NK-92 treated with Interleukin-12 subunit alpha and Interleukin-12 subunit beta, amount 100 ng/mL, for 24 hours (cell line): ENCODE measurements around the gene ABCB10.
"Not testable (repeated sequence)": the region's sequence is repeated elsewhere in the genome, so short reads cannot be mapped to it uniquely, and the experiment has no call there.

Source experiments
- DNase-seq: peaks from one replicate; lab custom pipeline; 2025; lab: John Stamatoyannopoulos, UW

Gene ABCB10

DNA sequence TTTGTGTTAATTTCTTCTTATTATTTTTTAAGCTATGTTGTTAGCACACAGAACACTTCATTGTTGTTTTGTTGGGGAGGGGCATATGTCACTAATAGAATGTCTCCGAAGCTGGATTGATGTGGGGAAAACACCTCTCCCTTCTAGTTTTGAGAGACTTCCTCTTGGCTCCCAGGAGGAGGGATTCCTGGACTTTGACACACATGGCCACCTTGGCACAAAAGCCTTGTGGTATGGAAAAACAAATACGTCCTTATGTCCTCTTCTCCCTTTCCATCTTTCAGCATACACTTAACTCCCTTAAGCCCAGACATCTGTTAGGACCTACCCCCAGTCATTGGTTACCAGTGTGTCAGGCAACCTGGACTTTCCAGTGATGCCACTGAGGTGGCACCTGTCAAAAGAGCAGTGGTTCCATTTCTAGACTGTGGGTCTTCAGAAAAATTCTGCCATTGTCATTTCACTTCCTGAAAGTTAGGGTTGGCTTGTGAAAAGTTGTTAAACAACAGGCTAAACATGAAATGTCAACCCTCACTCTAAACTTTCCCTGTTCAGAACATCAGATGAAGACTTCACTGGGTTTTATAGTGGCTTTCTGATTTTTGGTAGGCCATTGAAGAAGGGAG is 12.5 kb upstream of the ABCB10 start:
- no peak for DNase-seq

DNA sequence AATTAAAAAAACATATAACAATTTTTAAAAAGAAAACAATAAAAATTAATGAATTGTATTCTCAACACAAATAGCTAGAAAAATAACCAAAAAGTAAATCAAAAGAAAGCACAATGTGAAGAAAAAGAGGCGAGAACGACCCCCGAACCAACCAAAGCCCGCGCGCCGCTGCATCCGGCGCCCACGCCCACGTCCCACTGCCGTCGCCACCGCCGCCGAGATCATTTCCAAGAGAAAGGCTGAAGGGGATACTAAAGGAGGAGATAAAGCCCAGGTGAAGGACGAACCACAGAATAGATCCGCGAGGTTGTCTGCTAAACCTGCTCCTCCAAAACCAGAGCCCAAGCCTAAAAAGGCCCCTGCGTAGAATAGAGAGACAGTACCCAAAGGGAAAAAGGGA is 11.8 kb upstream of the ABCB10 start:
- DNase-seq, result no peak

DNA sequence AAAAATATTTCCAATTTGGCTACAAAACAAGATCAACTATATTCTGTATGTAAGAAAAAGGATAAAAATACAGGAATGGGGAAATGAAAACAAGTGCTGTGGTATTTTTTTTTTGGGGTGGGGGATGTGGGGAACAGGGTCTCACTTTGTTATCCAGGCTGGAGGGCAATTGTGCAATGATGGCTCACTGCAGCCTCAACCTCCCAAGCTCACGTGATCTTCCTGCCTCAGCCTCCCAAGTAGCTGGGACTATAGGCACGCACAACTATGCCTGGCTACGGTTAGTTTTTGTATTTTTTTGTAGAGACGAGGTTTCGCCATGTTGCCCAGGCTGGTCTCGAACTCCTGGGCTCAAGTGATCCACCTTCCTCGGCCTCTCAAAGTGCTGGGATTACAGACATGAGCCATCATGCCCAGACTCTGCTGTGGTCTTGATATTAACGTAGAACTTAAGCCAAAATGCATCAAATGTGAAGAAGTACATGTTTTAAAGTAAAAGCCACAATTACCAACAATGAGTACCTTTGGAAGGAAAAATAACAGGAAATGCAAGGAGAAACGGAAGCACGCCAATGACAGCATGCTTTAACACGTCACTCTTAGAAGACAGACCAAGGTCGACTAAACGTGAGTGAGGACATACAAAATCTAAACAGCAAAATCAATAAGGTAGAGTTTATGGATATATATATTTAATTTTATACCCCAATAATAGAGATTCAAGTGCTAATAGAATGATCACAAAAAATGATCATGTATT is 8.8 kb upstream of the ABCB10 start:
- no peak for DNase-seq

DNA sequence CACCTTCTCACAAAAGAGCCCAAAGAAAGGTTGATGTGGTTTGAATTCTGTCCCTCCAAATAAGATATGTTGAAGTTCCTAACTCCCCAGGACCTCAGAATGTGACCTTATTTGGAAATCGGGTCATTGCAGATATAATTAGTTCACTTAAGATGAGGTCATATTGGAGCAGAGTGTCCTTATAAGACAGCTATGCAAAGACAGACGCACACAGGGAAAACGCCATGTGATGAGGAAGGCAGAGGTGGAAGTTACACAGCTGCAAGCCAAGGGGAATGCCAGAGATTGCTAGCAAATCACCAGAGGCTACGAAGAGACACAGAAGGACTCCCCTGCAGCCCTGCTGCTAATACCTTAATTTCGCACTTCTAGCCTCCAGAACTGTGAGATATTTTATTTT is 5.2 kb upstream of the ABCB10 start:
- DNase-seq, result no peak

DNA sequence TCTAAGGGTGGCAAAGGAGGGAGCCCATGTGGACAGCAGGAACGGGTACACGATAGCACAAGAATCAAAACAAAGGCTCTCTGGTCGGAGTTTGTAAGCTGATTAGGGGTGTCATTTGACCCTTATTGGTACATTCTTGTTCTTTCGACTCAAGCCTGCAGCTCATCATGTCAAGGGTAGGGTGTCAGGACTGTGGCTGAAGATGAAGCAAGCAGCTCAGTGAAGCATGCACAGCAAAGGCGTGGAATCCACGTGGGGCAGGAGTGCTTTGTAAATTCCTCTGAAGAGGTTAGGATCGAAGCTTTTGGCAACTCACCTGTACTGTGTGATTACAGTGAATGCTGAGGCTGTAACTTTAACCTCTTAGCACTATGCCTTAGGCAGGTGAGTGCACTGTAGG is 4.7 kb upstream of the ABCB10 start:
- no peak for DNase-seq

DNA sequence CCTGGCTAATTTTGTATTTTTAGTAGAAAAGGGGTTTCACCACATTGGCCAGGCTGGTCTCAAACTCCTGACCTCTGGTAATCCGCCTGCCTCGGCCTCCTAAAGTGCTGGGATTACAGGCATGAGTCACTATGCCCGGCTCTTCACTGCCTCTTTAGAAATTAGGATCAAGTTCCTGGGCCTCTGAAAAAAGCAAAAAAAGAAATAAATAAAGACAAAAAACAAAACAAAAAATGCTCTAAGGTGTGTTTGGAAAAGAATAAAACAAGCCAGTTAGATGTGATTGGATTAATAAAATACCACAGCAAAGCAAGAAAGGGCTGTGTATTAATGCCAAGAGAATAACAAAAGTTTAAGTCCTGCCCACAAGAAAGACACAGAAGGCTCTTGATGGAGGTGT is 4.2 kb upstream of the ABCB10 start:
- no peak for DNase-seq

DNA sequence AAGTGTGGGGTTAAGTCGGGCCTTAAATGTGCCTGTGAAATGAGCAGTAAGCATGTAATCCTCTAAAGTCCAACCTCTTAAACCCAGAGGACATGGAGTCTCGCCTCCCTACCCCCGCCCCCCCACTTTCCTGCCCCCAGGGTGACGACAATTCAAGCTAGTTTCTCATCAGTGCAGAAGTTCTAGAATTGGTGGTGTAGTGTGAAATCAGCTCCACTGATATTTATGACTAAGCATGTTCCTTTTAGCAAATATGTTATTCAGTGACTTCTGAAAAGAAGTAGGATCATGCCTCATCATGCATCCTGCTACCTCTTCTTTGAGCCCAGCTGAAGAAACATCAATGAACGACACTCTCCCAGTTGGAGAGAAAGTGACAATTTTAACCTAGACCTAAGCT is 2.6 kb upstream of the ABCB10 start:
- DNase-seq, result no peak

DNA sequence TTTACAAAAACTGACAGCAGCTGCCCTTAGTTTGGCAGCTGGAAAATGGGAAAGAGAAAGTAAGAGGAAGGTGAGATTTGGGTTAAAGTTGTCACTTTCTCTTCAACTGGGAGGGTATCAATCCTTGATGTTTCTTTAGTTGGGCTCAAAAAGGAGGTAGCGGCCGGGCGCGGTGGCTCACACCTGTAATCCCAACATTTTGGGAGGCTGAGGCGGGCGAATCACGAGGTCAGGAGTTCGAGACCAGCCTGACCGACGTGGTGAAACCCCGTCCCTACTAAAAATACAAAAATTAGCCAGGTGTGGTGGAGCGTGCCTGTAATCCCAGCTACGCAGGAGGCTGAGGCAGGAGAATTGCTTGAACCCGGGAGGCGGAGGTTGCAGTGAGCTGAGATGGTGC is 1.6 kb upstream of the ABCB10 start:
- DNase-seq, result not testable (repeated sequence)

DNA sequence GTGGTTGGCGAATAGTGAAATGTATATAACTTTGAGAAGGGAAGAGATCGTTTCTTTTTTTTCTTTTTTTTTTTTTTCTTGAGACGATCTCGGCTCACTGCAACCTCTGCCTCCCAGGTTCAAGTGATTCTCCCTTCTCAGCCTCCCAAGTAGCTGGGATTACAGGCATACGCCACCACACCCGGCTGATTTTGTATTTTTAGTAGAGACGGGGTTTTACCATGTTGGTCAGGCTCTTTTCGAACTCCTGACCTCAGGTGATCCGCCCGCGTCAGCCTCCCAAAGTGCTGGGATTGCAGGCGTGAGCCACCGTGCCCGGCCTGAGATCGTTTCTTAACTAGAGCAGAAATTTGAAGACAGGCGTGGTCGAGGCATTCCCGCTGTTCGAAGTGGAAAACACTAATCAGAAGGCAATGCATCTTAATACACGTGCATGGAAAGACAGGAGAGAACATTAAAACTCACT is 862 bp upstream of the ABCB10 start:
- not testable (repeated sequence) for DNase-seq

DNA sequence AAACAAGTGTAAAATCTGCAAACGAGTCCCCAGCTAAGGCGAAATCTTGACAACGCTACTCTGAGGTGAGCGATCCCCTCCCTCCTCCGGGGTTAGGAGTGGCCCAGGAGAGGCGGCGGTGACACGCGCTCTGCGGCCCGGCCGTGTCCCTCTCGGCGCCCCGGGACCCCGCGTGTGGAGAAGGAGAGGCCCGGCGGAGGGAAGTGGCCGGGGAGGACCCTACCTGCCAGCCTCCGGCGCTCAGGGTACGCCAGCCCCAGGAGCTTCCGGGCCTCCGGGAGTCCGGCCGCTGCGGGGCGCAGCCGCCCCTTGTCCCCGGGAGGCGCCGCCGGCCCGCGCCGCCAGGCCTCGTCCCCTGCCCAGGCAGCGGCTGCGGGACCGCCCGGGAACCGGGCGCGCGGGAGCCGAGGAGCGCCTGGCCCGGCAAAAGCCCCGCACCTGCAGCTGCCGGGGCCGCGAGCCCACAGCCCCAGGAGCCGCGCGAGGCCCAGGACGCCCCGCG is 543 bp downstream of the ABCB10 start:
- peak; percentile 50 for DNase-seq

DNA sequence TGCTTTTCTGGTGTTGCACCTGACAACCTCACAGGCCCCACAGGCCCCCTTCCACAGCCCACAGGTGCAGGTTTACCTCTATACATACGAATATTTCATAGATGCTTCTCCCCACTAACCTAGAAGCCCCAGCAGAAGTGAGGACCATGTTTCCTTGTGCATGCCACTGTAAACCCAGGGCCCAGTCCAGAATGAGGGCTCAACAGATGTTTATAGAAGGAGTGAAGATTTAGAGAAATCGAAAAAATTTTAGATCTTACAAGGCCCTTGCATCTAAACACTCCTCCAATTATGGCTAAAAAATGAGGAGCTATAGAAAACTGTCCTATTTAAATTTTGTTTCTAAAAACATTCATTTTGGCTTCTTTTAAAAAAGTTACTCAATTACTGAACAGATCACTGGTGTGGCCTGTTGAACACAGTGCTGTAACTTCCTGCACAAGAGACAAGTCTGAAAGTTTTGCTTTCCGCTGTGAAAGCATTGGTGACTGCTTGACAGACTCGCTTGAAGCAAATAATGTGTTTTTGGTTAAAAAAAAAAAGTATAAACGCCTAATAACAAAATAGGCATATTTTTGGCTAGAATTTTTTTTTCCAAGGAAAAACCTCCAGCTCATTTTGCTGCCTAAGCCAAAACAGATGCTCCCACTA is 1.2 kb downstream of the ABCB10 start:
- no peak for DNase-seq

DNA sequence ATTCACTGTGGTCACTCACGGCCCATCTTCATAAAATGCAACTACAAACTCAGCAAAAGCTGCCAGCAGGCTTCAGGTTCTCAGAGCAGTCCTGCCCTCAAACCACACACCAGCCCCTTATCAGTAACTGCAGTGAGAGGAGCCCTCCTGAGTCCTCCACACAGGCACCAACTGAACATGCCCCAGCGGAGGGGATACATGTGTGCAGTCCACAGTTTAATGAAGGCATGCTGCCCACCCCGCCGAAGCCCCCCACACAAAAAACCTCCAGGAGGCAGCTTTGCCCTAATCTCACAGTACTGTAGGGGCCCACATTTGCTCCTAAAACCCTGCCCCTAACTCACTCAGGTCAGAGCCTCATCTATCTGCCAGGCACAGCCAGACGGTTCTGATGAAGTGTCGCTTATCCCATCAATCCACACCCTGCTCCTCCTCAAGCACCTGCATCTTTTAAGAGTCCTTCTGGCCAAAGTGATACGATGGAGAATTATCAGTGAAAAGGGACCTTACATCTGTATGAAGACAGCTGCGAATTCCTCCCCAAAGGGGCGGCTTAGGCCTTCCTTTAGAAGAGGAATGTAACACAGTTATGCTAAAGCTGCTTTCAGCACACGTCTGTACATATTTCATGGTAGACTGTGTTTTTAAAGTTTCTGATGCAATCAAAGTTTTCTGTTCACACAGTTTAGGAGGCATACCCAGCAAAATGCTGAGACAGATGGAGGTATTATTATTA is 3.5 kb downstream of the ABCB10 start:
- no peak for DNase-seq

DNA sequence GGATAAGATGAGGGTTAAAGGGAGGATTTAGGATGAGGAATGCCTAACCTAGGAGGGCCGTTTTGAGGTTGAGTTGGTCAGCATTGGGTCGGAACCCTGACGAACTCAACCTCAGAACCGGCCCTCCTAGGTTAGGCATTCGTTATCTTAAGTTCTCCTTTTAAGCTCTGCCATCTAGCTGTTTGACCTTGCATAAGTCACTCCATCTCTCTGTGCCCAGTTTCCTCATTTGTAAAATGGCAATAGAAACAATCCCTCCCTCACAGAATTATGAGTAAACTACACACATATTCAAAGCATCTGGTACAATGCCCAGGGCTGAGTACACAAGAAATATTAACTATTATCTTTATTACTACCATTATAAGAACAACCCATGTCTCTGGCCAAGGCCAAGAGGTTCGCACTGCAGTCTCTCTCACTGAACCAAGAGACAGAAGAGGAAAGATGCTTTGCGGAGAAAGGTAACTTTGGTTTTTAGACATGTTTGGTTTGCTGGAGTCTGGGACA is 4.8 kb downstream of the ABCB10 start:
- DNase-seq, result no peak

DNA sequence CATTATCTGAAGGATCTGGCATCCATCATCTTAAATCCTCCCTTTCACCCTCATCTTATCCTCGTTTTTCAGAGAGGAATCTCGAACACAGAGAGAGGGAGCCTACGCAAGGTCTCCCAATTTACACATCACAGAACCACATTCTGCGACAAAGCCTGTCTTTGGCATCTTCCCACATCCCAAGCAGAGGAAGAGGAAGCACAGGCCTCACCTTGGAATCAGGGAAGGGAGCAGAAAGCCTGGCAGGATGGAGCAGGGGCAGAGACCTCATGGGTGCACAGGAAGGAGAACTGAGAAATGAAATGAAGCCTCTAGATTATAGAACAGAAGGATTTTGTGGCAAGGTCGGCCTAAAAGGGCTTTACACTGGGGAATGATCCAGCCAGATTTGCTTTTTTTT is 5.8 kb downstream of the ABCB10 start:
- DNase-seq, result no peak

DNA sequence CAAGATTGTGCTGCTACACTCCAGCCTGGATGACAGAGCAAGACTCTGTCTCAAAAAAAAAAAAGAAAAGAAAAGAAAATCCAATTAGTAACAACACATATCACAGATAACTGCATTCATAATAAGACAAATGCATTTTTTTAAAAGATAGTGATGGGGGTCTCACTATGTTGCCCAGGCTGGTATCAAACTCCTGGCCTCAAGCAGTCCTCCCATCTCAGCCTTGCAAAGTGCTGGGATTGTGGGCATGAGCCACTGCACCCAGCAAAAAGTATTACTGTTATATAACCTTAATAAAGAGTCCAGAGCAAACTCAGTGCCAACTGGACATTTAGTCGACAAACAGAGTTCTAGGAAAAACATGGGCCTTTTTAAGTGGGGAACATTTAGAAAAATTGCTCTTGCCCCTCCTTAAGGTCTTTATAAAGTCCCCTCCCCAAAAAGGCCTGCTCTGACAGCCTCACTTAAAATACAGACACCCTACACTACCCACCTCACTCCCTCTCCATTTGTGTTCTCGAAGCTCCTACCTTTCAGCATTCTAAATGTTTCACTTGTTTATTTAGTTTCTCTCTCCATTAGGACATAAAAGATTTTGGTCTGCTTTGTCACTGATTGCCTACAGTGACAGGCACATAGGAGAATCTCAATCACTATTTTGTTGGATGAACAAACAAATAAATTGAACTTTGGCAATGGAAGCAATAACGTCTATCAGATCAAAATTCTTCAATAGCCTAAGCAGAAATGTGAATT is 7.5 kb downstream of the ABCB10 start:
- DNase-seq, result no peak

DNA sequence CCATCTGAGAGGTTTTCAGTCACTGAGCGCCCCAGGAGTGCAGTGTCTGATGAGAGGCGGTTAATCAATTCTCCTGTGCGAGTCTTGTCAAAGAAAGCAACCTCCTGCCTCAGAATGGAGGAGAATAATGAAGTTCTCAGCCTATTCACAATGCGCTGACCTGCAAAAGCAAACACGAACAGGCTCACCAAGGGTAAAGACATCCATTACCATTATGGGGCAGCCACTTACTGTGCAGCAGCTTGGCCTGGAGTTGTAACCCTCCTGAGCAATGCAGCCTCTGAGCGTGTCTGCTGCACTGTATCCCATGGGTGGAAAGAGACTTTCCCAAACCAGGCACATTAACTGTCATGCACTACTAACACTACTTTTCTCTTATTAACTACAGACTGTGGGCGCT is 11.0 kb downstream of the ABCB10 start:
- no peak for DNase-seq

DNA sequence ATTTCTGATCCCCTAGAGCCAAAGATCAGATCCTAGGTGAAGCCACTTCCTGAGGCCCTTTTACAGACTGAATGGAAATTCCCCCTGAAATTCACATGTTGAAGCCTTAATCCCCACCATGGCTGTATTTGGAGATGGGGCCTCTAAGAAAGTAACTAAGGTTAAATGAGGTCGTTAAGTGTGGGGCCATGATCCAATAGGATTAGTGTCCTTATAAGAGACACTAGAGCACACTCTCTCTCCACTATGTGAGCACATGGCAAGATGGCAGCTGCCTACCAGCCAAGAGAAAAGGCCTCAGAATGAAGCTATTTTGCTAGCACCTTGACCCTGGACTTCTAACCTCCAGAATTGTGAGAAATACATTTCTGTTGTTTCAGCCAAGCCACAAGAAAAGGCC is 13.9 kb downstream of the ABCB10 start:
- DNase-seq, result no peak

DNA sequence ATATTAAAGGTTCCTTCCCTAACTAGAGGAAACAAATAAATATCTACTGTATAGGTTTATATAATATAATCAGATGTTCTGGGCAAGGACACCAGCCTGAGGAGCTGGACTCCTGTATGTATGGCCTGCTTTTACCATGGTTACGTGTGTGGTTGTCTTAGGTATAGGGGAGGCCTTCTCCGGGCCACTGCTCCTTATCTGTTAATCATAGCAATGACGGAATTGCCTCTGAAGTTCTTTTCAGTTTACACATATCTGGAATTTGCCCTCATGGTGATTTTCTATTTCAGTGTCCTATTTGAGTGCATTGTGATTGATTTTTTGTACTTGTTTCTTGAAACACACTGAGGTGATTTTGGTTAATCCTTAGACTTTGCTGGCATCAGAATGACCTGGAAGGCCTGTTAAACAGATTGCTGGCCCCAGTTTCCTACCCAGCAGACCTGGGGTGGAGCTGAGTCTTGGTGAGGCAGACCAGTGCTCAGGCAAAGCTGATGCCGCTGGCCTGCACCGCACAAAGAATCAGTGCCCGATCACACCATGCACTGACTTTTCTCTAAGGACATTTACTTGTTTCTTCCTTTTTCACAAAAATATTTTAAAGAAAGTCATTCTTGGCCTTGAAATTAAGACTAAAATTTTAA is 18.5 kb downstream of the ABCB10 start:
- DNase-seq, result no peak

DNA sequence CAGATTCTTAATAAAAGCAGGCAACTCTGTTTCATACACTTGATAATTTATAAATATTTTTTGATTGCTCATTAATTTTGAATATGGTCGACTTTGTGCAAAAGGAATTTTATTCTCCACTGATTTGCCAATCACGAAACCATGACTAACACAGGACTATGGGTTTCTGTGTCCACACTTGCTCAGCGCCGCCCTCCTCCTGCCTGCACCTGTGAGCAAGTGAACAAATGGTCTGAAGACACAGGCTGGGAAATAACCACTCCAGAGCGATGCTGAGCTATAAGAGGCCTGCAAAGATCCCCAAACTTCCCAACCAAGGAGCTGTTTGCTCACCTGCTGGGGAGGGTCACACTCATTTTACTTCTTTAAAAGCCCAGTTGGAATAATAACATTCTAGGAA is 19.6 kb downstream of the ABCB10 start:
- no peak for DNase-seq

DNA sequence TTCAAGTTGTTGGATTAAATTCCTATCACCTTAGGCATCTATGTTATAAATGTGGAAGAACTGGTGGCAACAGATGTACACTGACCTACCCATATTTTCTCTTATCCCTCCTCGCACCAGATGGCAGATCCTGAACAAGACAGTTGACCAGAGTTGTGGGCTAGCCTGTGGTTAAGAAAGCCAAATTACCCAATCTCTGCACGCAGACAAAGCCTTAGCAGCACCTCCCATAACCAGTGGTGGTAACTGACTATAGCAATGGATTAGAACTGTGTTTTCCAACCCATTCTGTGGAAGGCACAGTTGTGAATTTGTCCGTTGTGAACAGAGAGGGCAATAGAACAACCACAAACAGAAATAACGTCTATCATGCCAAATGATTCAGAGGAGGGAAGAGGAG is 20.6 kb downstream of the ABCB10 start:
- no peak for DNase-seq

DNA sequence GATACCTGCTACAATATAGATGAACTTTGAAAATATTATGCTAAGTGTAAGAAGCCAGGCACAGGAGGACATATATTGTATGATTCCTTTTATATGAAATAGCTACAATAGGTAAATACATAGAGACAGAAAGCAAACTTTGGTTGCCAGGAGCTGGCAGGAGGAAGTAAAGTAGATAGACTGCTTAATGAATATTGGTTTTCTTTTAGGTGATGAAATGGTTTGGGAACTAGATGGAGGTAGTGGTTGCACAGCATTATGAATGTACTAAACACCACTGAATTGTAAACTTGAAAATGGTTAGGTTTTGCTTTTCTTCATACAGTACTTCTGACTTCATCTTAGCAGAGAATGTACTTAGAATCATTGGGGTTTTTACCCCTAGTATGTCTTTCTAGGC is 21.5 kb downstream of the ABCB10 start:
- DNase-seq, result no peak
